Effector CD8-positive, alpha-beta T cell (primary cell): Measurements from ENCODE around the gene GRK6.

Source experiments
- DNase-seq: peaks from one replicate; lab custom pipeline; 2025; lab: John Stamatoyannopoulos, UW

Gene GRK6

GRCh38 chr5:177425801-177426565 is 493 bp upstream of the GRK6 start:
- DNase-seq: peak; percentile 99

- DNase-seq: no peak
Observed at GRCh38 chr5:177427211-177427822, 841 bp downstream of the GRK6 start.

GRCh38 chr5:177427919-177428573 is 1.6 kb downstream of the GRK6 start:
- DNase-seq: no peak

- DNase-seq: no peak
Observed at GRCh38 chr5:177428574-177429217, 2.2 kb downstream of the GRK6 start.

GRCh38 chr5:177429248-177430040 is 3.0 kb downstream of the GRK6 start:
- DNase-seq: peak; percentile 62

- no peak for DNase-seq
Observed at GRCh38 chr5:177430140-177430951, 3.9 kb downstream of the GRK6 start.

GRCh38 chr5:177430972-177431316 is 4.5 kb downstream of the GRK6 start:
- no peak for DNase-seq

- peak; percentile 37 for DNase-seq
Observed at GRCh38 chr5:177431317-177432142, 5.1 kb downstream of the GRK6 start.

GRCh38 chr5:177432143-177432838 is 5.8 kb downstream of the GRK6 start:
- no peak for DNase-seq

- DNase-seq: no peak
Observed at GRCh38 chr5:177432839-177433657, 6.6 kb downstream of the GRK6 start.

GRCh38 chr5:177433658-177434217 is 7.3 kb downstream of the GRK6 start:
- no peak for DNase-seq

GRCh38 chr5:177434437-177434836 is 8.0 kb downstream of the GRK6 start:
- DNase-seq: no peak

- no peak for DNase-seq
Observed at GRCh38 chr5:177434942-177435738, 8.7 kb downstream of the GRK6 start.

- DNase-seq: no peak
Observed at GRCh38 chr5:177435847-177436536, 9.5 kb downstream of the GRK6 start.

- no peak for DNase-seq
Observed at GRCh38 chr5:177437623-177438022, 11.1 kb downstream of the GRK6 start.

- DNase-seq: no peak
Observed at GRCh38 chr5:177438468-177438867, 12.0 kb downstream of the GRK6 start.
